Mucosa of gallbladder (tissue), 1 donor: Measurements from ENCODE around the gene PSMG4. TPM values are rescaled to one million over a fixed set of nuclear protein-coding genes. Genes with fewer than 3 reads are reported as not detected.
"Not testable (repeated sequence)": the region's sequence is repeated elsewhere in the genome, so short reads cannot be mapped to it uniquely, and the experiment has no call there.

ENCODE experiments used
- DNase-seq: peaks from one replicate; pipeline ENCODE4 v3.0.0-alpha.2; 2020; ENCODE audit warnings: low spot score
- total RNA-seq: library from RNA; stranded (reverse); gene quantifications from one replicate; pipeline ENCODE4 v1.2.1, GENCODE V29; 2021
- donor health status: DM: no; HTN: no; CAD: no.

PSMG4 gene
- total RNA-seq, 1 donor from 2014 or later, result 19.3 TPM

DNA sequence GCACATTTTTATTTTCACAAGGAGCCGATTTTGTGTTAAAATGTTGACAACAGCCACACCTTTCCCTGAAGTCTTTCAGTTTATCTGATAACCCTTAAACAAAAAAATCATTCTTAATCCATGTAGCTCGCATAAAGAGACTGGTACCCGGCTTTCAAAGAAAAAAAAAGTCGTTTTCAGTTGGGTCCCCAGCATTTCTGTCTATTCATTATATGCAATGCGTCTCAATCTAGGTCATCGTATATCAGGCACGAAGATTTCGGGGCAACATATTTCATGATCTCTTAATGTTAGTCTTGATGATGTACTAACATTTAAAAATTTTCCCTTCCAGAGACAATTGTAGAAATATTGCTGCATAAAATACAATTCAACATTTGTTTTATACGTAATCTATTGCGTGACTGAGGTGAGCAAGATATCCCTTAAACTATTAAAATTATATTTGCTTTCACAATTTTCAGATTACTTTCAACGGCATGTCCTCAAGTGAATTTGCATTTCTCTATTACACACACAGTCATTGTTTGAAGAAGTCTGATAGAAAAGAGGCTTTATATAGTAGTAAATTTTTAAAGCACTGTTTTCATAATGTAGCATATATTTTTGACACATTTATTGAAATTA is 28.4 kb upstream of the PSMG4 start:
- DNase-seq, result no peak

DNA sequence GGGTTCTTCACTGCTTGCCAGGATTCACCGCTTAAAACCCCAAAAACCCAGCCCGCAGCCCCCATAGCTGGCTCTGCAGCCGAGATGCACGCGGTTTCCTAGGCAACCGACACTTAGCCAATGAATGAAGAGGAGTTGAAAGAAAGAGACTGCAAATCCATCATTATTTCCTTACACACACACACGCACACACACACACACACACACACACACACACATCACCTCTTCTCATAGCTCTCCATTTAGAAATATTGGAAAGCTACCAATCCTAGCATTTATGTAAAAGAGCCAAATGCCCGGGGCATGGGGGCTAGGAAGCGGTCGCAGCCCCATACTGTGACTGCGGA is 27.9 kb upstream of the PSMG4 start:
- no peak for DNase-seq

DNA sequence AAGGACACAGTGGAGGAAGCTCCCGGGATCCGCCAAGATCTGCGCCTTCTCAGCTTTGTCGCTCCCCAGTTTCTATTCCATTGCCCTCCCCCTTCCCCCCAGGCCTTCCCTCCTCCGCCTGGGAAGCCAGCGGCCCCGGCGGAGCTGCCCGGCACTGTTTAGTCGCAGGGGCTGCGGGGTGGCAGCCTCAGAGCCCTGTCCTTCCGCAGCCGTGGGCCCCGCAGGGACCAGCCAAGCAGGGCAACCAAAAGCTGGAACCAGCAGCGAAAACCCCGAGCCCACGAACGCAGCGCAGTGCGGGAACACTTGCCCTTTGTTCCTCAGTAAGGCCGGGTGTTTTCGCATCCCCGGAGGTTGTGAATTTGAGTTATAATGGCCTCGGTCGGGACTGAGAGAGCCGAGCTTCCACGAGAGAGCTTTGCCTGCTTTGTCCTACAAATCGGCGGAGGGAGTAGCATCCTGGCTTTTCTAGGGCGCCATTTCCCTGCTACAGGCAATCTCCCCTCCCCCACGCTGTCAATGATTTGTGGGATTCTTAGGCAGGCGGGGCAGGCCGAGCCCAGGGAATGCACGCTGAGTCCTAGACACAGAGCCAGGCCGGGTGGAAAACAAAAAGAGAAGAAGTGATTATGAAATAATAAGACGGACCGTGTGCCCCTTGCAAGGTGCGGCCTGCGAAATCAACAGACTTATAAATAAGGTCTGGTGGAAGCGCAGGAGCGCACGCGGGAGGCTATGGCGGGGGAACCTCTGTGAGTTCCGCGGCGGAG is 27.3 kb upstream of the PSMG4 start:
- peak; percentile 84 for DNase-seq

DNA sequence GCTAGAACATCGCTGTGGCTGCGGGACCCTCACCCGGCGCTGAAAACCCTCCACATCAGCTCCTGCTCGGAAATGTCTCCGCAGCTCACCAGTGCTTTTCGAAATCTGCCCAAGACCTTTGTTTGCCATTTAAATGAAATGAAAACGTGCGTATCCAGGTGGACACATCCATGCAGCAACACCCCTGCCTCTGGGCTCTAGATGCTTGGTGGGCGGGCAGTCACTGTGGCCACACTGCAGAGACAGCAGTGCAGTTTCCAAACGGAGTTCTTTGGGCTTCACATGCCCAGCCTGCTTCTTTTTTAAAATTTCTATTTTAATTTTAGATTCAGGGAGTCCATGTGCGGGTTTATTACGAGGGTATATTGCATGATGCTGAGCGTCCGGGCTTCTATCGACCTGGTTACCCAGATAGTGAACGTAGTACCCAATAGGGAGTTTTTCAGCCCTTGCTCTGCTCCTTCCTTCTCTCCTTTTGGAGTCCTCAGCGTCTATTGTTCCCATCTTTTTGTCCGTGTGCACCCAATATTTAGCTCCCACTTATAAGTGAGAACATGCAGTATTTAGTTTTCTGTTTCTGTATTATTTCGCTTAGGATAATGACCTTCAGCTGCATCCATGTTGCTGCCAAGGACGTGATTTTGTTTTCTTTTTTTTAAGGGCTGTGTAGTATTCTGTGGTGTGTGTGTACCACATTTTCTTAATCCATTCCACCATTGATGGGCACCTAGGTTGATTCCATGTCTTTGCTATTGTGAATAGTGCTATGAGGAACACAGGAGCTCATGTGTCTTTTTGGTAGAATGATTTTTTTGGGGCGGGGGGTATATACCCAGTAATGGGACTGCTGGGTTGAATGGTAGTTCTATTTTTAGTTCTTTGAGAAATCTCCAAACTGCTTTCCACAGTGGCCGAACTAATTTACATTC is 26.5 kb upstream of the PSMG4 start:
- DNase-seq, result no peak

DNA sequence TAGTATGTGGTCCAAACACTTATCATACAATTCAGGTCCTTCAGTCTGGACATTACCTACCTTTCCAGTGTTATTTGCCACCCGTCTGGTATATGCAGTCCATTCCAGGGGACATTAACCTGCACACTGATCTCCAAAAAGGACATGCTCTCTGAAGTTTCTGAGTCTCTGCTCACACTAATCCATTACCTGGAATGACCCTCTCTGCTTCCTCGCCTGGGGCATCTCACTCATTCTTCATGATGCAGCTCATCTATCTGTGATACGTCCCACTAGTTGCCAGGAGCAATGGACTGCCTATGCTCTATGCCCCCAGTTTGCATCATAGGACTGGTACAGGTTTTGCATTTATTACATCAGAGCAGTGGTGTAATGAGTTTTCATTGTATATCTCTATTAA is 25.4 kb upstream of the PSMG4 start:
- DNase-seq, result no peak

DNA sequence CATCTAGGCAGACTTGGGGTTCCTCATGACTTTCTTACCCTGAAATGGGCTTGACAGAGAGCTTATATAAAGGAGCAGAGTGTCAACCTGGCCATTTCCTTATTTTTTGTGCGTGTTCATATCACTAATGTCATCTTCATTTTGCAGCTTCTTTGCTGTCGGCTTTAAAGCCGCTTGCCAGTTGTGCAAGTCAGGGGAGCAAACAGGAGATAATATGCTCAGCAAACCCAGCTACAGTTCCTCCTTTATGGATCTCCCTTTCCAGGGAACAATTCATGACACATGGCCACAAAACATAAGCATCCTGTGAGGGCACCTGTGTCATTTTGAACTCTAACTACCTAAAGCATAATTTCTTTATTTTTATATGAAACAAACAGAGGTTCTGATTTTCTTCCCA is 24.8 kb upstream of the PSMG4 start:
- DNase-seq, result no peak

DNA sequence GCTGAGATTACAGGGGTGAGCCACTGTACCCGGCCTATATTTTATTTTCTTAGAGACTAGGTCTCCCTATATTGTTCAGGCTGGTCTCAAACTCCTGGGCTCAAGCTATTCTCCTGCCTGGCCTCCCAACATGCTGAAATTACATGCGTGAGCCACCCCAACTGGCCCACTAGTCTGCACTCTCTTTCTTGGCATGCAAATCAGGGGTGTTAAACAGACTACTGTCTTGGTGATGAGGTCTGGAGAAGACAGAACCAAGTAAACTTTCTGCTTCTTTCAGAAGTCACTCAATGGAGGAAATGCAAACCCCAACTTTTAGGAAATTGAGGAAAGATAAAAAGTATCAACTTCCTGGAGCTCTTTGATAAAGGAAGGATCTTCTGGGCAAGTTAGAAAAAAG is 23.3 kb upstream of the PSMG4 start:
- no peak for DNase-seq

DNA sequence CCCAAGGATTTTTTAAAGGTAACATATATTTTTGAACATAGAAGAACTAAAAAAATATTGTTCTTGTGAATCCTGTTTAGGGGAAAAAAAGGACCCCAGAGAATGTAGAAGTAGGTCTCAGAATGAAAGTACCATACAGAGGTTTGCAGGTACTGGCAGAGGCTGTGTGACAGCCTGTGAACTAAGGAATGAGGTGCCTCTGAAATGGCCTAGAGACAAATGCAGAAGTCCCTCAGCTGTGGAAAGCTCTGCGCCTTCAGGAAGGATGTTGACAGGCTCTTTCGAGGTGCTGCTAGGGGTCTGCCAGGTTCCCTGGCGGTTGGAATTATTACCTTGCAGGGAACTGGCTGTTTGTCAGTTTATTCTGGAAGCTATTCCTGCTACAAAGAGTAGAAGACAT is 22.7 kb upstream of the PSMG4 start:
- no peak for DNase-seq

DNA sequence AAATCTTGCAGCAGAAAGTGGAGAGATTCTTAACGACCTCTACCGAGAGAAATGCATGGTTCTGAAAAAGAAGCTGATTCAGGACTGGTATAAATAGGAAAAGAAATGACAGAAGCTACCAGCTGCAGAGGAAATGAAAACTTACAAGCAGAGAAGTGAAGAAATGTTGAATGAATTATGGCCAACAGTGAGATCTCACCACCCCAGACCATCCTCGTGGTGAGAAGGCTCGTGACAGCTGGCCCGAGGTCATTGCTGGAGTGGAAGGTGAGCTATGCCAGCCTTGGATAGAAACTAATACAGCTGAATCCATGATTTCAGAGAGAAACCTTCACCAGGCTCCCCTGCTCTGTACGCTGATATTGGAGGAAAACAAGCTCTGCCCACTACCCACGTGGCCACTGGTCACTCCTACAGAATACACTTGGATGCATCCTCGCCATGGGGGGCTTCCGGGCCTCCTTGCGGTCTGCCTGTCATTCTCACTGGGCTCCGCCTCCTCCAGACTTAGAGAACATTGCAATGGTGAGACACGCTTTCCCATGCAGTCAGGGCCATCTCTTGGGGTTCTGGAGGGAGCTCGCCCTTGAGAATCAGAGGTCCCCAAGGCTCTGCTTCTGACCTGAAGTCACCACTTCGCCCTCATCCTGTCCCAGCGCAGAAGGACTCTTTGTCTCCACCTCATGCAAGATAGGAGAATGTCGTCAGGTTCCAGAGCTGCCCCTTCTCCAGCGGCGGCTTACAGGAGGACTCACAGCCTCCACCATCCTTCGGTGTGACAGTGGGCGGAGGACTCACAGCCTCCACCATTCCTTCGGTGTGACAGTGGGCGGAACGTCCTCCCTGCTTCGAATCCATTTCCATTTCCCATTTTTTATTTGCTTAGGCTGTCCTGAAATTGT is 20.7 kb upstream of the PSMG4 start:
- no peak for DNase-seq

DNA sequence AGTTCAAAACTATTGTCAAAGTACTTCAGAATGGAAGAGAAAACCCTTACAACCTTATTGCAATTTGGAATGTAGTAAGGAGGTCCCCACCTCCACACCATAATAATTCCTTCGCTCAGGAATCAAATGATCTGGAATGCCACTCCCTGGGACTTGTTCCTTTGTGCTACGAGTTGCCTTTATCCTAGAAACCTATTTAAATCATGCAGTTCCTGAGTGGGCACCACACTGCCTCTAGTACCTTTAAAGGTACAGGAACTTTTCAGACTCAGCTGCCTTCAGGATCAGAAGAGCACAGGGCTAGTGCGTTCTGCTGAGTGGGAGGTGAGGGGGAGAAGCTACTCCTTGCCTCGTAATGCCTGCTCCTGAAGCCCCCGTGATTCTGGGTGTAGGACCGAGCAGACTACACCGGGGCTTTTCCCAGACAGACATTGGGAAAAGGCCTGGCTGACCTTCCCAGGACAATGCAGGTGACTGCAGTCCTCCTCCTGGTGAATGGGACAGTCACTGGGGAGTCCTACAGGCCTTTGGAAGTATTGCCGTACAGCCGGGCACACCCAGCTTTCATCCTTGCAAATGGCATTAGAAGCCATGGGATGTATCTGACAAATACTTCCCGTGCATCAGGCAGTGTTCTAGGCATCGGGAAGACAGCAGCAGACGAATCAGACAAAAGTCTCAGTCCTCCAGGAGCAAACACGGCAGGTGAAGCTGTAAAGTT is 19.5 kb upstream of the PSMG4 start:
- no peak for DNase-seq

DNA sequence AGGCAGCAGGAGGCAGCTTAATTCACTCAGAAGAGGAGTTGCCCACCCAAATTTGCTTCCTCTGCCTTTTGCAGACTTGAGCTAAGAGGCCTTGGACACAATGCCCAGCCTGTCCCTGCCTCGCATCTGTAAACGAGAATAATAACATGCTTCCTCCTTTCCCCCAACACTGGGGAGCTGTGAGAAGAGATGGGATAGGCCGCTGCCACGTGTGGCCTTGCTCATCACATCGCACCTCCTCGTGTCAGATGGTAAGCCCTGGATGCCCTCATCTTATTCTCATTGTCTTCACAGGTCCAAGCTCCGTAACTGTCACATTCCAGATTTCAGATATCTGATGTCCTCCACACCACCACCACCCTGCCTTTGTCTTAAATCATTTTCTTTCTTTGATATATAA is 18.2 kb upstream of the PSMG4 start:
- DNase-seq, result no peak

DNA sequence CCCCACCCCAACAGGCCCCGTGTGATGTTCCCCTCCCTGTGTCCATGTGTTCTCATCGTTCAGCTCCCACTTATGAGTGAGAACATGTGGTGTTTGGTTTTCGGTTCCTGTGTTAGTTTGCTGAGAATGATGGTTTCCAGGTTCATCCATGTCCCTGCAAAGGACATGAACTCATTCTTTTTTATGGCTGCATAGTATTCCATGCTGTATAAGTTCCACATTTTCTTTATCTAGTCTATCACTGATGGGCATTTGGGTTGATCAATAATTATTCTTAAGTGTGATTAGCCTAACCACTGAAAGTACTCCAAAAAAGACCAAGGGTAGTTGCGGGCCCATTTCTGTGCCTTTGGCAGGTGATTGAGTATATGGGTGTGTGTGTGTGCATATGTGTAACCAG is 17.0 kb upstream of the PSMG4 start:
- DNase-seq, result not testable (repeated sequence)

DNA sequence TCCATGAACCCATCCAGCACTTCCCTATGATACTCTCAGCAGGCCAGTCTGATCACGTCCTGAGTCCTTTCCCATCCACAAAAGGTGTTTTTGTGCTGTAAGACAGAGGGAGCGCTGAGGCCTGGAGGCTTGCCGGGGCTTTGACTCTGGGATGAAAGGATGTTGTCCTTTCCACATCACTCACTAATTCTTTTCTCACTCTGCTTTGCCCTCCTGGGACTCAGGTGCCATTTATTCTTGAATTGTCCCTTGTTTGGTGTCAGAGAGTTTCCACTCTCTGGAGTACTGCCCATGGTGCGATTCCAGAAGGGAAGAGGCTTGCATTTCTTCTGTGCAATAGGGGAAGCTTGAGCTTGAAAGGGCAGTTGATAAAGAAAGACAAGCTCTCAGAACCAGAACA is 16.0 kb upstream of the PSMG4 start:
- no peak for DNase-seq

DNA sequence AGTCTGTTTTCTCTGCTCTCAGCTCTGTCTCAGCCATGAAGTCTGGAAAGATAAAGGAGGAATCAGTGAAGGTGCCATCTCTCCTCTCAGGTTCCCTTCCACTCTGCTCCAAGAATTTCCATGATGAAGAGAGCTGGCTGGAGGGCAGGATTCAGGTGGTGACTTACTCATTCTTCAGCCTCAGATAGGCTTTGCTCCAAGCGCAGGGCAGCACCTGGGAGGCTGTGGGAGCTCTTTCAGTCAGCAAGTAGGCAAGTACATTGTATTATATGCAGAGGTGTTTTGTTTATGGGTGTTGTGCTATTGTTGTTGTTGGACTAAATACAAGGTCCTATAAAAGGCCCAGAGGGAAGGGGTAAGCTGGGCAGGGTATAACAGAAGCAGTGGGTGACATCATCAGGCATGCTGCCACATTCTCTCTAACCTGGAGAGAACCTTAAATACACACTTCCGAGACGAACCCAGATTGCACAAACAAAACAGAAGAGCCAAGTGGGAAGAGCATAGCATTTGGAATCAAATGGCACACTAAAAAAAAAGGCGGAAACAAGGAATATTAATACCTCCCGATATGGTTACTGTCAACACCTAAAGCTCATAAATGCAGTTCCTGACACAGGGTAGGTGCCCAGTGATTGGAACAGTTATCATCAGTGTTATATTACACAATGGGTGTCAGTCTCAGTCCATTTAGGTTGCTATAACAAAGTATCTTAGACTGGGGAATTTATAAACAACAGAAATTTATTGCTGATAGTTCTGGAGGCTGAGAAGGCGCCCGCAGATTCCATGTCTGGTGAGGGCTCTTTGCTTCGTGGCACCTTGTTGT is 14.5 kb upstream of the PSMG4 start:
- no peak for DNase-seq

DNA sequence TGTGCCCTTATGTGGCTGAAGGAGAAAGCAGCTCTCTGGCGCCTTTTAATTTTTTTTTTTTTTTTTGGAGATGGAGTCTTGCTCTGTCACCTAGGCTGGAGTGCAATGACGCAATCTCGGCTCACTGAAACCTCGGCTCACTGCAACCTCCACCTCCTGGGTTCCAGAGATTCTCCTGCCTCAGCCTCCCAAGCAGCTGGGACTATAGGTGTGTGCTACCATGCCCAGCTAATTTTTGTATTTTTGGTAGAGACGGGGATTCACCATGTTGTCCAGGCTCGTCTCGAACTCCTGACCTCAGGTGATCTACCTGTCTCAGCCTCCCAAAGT is 13.9 kb upstream of the PSMG4 start:
- DNase-seq, result not testable (repeated sequence)

DNA sequence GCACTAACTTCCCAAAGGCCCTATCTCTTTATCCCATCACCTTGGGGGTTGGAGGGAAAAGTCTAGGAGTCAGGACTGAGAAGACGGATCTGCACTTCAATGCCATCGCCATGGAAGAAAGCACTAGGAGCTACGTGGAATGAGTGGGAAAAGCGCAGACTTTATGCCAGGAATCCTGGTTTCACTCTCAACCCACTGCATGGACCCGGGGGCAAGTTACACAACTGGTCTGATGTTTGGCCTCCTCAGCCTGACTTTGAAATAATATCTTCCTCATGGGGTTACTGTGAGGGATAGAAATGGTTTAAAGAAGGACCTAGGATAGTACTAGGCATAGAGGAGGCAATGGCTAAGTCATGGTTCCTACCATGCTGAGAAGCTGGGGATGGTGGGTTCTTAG is 13.5 kb upstream of the PSMG4 start:
- DNase-seq, result no peak

DNA sequence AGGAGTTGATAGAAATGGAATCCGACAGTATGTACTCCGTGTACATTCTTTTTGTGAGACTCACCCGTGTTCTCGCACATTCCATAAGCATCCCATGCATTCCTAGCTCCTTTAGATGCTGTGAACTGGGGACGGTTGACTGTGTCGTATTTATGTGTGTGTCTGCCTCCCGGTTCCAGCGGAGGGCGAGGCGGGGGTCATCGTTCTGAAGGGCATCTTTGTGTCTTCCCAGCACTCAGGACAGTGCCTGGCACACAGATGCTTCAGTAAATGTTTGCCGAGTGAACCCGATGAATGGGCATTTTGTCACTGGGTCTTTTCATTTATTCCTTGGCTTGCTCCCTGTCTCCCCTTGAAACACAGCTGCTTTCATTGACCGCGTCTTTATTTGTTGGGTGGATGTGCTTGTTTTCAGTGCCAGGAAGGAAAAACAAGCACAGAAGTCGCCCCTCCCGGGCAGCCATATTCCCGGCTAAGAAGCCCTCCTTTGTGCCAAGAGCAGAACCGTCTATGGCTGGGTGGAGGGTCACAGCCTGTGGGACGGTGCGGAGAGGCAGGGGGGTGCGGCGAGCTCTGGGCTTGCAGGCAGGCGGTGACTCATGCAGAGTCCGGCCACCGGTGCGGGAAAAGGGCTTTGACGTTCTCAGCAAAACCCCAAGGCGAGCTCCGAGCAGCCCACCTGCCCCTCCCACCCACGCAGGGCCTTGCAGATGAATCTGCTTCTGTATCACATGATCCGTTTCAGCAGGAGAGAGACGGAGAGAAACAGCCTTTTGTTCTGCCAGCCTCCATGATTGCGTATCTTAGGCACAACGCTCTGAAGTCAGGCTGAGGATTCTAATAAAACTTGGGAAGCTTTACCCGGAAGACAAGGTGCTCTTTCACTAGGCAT is 11.2 kb upstream of the PSMG4 start:
- peak; percentile 66 for DNase-seq

DNA sequence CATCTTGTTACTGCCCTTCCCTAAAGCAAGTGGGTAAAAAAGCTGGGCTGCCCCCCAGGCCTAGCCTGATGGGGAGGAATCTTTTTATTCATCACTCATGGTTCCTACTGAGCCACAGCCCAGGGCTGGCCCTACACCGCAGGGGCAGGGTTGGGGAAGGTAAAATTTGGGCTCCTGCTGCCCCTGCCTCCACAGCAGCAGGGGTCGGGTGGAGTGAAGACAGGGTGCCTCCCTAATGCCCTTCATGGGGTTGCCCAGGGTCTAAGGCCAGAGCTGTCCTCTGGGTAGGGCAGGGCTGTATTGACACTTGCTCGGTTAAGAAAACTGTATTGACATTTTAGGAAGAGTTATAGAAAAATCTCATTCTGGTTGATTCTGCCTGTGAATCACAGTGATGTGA is 8.9 kb upstream of the PSMG4 start:
- DNase-seq, result no peak

DNA sequence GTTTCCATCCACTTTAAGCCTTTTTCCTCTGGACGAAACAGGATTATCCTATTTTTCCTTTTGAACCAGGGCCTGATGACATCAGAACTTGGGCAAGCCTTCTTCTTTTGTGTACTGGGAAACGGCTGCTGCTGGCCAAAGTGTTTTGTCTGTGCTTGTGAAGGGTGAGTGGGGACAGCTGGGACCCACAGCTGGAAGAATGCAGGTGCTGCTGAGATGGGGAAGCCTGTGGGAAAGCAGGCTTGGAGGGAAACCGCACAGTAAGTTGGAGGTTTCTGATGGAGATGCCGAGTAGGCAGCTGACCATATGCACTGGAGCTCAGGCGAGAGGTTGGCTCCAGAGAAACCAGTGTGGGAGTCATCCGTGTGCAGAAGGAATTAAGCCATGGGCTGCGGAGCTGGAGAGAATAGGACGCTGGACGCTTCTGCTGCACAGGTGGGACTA is 8.5 kb upstream of the PSMG4 start:
- no peak for DNase-seq
